CD1c-positive myeloid dendritic cell (primary cell): ENCODE results near the gene GNA12.
"Not testable (repeated sequence)": the region's sequence is repeated elsewhere in the genome, so short reads cannot be mapped to it uniquely, and the experiment has no call there.

Source experiments
- DNase-seq: peaks from one replicate; pipeline ENCODE4 v3.0.0-alpha.2; 2016; ENCODE audit errors: extremely low spot score

Gene GNA12

GRCh38 chr7:2714636-2715035 is 129.5 kb downstream of the GNA12 start:
- DNase-seq: no peak

- DNase-seq: no peak
Observed at GRCh38 chr7:2713978-2714377, 130.1 kb downstream of the GNA12 start.

- DNase-seq: peak; percentile 37
Observed at GRCh38 chr7:2713370-2713769, 130.7 kb downstream of the GNA12 start.

GRCh38 chr7:2711895-2712675 is 132.0 kb downstream of the GNA12 start:
- no peak for DNase-seq

GRCh38 chr7:2710901-2711551 is 133.1 kb downstream of the GNA12 start:
- DNase-seq: no peak

- DNase-seq: no peak
Observed at GRCh38 chr7:2710286-2710655, 133.8 kb downstream of the GNA12 start.

- peak; percentile 78 for DNase-seq
Observed at GRCh38 chr7:2709553-2710285, 134.4 kb downstream of the GNA12 start.

- no peak for DNase-seq
Observed at GRCh38 chr7:2708547-2709310, 135.4 kb downstream of the GNA12 start.

- DNase-seq: no peak
Observed at GRCh38 chr7:2708041-2708440, 136.1 kb downstream of the GNA12 start.

GRCh38 chr7:2707481-2707880 is 136.6 kb downstream of the GNA12 start:
- DNase-seq: no peak

- no peak for DNase-seq
Observed at GRCh38 chr7:2706685-2707126, 137.4 kb downstream of the GNA12 start.

GRCh38 chr7:2705371-2706096 is 138.6 kb downstream of the GNA12 start:
- DNase-seq: no peak

GRCh38 chr7:2702594-2702957 is 141.5 kb downstream of the GNA12 start:
- DNase-seq: no peak

- no peak for DNase-seq
Observed at GRCh38 chr7:2701832-2702593, 142.1 kb downstream of the GNA12 start.

GRCh38 chr7:2701424-2701823 is 142.7 kb downstream of the GNA12 start:
- no peak for DNase-seq

- no peak for DNase-seq
Observed at GRCh38 chr7:2700141-2700850, 143.8 kb downstream of the GNA12 start.

- no peak for DNase-seq
Observed at GRCh38 chr7:2699289-2699620, 144.9 kb downstream of the GNA12 start.

- peak; percentile 38 for DNase-seq
Observed at GRCh38 chr7:2698581-2699288, 145.4 kb downstream of the GNA12 start.

GRCh38 chr7:2694122-2694436 is 150.0 kb downstream of the GNA12 start:
- not testable (repeated sequence) for DNase-seq
